HG03103 (cell line): Measurements from ENCODE around the gene CTAG1B.
"Not testable (repeated sequence)": the region's sequence is repeated elsewhere in the genome, so short reads cannot be mapped to it uniquely, and the experiment has no call there.

Experiments used
- ATAC-seq: cut with Tn5 transposase; IDR thresholded peaks from one replicate; pipeline ENCODE4 v1.9.1; 2021; ENCODE audit warnings: low read depth; ENCODE audit not compliant: unreplicated experiment

CTAG1B gene

DNA sequence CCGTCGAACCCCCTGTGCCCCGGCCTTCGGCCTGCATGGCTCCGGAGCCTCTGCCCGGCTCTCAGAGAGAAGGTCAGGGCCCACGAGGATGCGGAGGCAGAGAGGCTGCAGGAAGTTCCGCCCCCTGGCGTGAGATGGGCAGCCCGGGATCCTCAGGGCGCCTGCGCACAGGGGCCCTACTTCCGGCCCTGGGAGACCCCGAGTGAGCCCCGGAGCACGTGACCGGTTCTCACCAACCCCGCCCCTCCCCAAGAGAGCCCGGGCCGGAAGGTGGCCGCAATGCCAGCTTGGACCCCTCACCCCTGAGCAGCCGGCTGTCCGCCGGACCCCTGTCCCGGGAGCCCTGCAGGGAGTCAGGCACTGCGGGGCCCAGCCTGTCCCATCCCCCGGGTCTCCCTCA is at the start of gene CTAG1B:
Gene CTAG1B, minus strand, starts transcription at position 101 of the 400 bp plus-strand sequence. Its CDS starts 64 bp downstream, at position 37.
- ATAC-seq: not testable (repeated sequence)

DNA sequence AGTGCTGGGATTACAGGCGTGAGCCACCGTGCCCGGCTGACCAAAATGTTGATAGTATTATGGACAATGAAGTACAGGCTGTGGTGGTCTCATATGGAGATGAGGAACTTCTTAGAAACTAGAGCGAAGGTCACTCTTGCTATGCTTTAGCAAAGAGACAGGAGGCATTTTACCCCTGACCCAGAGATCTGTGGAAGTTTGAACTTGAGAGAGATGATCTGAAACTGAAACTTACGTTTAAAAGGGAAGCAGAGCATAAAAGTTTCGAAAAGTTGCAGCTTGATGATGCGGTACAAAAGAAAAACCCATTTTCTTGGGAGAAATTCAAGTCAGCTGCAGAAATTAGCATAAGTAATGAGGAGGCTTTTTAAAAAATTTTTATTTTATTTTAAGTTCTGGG is 42.8 kb upstream of the CTAG1B start:
- no peak for ATAC-seq

DNA sequence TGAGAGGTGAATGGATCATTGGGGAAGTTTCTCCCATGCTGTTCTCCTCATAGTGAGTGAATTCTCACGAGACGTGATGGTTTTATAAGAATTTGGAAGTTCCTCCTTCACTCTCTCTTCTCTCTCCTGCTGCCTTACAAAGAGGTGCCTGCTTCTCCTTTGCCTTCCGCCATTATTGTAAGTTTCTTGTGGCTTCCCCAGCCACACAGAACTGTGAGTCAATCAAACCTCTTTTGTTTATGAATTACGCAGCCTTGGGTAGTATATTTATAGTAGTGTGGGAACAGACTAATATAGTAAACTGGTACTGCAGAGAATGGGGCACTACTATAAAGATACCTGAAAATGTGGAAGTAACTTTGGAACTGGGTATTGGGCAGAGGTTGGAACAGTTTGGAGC is 42.1 kb upstream of the CTAG1B start:
- no peak for ATAC-seq

DNA sequence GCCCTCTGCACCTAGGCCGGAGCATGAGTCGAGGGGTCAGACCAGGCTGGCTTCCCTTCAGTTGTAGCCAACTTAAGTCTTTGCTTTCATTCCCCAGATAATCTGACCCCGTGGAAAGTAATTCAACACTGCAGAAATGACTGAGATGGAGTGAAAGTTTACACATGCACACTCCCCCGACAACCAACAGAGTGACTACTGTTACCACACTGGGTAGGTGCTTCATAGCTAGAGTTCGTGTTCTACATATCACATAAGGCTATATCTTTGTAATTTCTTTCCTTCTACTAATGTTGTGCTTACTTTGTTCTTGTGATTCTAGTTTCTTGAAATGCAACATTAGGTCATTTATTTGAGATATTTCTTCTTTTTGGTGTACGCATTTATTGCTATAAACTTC is 41.5 kb upstream of the CTAG1B start:
- ATAC-seq: no peak

DNA sequence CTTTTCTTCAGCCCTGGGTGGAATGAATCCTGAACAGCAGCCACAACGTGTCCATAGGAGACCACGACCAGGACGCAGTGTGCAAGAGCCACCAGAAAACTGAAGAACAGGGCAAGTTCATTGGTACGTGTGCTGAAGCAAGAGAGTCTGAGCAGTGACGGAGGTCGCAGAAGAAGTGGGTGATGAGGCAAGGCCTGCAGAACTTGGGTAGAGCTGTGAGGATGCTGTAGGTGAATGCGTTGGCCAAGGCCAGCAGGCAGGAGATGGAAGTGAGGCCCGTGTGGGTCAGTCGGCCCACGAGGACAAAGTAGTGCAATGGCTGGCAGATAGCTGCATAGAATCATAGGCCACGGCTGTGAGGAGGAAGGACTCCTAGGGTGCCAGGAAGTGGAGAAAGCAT is 39.9 kb upstream of the CTAG1B start:
- ATAC-seq: no peak

DNA sequence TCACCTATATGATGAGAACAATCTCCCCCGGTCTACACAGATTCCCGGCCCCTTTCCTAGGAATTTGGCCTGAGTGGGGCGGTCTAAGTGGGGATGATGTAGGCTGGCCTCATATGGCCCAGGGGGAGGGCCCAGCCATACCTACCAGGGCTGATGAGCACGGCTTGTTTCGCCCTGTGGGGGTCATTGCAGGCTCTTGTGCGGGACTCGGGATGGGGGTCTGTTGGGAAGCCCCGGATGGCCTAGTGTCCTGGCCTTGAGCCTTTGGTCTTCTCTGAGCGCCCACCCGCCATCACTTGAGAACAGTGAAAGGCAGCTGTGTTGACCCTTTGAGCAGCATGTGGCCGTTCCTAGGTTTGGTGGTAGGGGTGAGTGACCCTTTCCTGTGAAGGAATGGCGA is 39.1 kb upstream of the CTAG1B start:
- no peak for ATAC-seq

DNA sequence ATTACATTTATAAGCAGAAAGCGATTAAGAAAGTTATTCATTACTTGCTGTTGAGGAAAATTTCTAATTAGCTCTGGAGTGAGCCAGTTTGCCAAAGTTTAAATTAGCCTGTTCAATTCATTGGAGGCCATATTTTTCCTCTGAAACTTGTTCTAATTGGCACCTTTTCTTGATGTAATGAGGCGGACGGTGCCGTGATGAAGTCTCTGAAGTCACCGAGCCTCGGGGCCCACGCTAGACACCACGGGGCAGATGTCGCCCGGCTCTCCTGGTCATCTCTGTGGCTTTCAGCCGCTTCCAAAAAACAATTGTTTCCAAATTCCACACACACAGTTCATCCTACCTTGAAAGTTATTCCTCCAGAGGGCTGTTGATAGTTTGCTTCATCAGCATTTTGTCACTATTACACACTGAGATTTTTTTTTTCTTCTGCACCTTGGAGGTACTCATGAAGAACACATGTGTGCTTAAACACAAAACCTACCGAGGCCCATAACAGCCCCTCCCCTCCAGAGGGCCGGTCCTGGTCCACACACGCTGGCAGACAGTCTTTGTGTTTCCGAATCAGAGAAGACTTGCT is 38.2 kb upstream of the CTAG1B start:
- ATAC-seq: no peak

DNA sequence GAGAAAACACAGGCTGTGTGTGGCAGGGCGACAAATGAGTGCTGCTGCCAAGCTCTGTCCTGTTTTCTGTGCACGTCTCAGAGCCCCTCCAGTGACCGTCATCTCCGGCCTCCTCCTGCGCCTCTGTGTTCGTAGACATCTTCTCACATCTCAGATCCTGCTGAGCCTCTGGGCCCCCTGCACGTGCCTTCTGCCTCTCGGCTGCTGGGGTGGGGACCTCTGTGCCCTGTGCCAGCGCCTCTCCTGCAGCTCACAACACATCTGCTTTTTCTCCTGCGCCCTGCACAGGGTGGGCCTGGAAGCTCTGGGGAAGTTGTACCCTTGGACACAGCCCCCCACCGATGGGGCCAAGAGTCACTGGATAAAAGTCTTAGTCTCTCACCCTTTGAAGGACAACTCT is 36.7 kb upstream of the CTAG1B start:
- ATAC-seq: no peak

DNA sequence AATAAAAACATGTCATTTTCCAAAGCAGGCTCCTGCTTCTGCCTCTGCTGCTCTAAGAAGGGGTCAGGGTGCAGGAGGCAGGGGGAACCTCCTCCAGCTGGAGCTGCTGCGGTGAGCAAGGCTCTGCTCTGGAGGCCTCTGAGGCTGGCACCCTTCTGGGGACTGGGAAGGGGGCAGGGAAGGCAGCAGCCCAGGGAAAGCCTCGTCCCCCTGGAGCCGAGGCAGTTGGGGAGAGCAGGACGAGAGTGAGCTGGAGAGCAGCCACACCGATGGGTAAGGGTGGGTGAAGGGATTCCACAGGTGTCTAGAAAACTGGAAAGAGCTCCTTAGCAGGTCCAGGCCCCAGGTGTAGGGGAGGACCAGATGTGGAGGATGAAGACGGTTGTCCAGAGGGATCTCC is 36.3 kb upstream of the CTAG1B start:
- ATAC-seq: no peak

DNA sequence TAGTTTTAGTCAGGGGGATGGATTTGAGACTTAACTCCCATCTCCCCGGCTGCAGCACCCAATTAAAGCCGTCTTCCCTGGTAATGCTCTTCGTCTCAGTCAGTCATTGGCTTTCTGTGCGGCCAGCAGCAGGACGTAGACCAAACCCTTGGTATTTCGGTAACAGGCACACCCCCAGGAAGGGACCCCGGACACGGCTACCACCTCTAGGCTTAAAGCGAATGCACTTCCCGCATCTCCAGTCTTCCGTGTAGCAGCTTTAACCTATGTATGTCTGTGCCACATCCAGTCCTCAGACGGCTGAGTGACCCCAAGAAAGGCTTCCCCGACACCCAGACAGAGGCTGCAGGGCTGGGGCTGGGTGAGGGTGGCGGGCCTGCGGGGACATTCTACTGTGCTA is 35.8 kb upstream of the CTAG1B start:
- no peak for ATAC-seq

DNA sequence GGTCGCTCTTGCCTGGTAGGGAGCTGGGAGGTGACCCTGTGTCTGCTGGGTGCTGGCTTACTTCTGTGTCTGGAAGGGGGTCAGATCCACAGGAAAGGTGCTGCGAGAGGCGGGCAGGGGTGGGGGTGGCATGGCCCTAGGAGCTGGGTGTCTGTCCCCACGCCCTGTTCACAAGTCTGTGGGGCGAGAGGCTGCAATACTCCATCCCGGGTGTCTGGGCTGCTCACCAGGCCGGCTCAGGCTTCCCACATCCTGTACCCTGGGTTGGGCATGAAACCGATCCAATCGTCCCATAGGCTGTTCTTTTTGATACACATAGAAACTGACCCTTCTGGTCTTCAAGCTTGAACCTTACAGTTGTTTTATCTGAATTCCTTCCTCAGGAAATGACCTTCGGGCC is 35.3 kb upstream of the CTAG1B start:
- no peak for ATAC-seq

DNA sequence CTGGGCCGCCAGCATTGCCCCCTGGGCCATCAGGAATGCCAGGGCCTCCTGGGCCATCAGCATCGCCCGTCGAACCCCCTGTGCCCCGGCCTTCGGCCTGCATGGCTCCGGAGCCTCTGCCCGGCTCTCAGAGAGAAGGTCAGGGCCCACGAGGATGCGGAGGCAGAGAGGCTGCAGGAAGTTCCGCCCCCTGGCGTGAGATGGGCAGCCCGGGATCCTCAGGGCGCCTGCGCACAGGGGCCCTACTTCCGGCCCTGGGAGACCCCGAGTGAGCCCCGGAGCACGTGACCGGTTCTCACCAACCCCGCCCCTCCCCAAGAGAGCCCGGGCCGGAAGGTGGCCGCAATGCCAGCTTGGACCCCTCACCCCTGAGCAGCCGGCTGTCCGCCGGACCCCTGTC is 34.3 kb upstream of the CTAG1B start, which contains the start of gene CTAG2:
Gene CTAG2, minus strand, starts transcription at position 167 of the 400 bp plus-strand sequence. Its CDS starts 64 bp downstream, at position 103.
- ATAC-seq: not testable (repeated sequence)

DNA sequence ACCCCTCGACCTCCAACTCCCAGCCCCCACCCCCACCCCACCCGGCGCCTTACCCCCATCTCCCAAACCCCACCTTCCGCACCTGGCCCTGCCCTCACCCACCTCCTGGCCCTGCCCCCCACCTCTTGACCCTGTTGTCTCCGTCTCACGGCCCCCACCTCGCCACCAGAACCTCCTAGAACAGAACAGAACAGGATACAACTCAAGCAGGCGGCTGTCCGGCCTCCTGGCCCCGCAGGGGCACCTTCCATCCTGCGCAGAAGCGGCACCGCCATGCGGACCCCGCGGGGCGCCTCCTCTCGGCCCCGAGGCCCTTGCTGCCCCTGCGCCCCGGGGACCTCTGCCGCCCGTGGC is 33.9 kb upstream of the CTAG1B start:
- no peak for ATAC-seq

DNA sequence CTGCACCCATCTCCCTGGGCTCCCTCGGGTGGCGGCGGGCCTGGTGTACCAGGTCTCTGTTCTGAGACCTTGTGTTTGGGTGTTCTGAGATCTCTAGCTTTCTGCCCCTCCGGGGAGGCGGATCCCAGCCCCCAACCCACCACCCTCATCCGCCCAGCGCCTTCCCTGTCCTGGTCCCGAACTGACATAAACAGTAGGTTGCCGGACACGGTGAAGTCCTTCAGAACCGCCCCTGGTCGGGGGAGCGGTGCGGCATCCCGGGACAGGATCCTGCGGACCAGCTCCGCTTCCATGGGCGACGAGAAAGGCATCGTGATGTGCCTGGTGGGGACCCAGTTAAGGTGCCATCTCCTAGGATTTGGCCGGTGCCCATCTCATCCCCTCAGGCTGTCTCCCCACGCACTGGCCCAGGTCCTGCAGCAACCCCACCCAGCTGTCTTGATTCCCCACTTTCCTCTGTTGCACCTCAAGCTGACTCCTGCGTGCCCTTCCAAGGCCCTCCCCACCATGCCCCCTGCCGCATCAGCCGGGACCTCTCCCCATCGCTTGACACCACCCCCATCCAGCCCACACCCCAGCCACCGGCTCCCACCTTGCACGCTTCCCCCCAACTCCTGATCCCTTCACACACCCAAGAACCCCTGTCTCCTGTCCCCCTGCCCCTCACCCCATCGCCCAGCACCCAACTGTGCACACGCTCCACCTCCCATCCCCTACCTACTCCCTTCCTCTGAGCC is 33.4 kb upstream of the CTAG1B start:
- no peak for ATAC-seq

DNA sequence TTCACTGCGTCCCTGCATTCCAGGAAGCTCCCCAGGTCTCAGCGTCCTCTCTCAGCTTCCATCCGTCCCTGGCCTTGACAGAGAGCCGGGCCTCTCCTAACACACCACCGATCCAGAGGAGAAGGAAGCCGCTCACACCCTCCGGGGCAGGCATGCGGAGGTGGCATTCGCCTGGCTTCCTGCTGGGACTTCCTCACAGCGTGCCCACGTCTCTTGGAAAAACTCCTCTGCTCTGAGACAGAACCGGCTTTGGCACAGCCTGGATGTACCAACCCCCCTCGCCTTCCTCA is 31.1 kb upstream of the CTAG1B start:
- ATAC-seq: no peak

DNA sequence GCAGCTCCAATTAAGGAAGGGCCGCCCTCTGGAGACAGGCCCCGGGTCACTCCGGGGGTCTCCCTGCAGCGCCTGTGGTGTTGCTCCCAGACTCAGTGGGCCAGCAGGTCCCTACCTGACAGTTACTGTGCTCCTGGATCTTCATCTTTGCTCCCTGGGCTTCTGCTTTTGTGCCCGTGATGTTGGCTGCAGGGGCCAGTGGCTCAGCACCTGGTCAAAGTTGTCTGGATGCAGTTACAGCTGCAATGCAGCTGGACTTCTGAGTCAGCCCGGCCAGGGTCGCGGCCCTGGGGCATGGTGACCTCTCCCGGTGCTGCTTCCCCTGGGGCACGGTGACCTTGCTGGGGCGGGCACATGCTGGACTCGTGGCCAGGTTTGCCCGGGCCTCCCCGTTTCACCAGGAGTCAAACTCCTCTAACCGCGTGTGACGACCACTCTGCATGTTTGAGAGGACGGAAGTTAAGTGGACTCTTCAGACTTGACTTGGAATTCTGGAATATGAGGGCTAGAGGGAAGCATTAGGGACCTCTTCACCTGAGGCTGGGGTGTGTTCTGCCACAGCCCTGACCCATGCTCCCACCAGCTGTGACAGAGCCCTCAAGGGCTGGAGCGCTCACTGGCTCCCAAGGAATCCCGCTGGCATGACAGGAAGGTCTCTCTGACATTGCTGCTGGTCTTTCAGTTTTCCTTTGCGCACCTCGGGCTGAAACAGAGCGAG is 30.6 kb upstream of the CTAG1B start:
- no peak for ATAC-seq

DNA sequence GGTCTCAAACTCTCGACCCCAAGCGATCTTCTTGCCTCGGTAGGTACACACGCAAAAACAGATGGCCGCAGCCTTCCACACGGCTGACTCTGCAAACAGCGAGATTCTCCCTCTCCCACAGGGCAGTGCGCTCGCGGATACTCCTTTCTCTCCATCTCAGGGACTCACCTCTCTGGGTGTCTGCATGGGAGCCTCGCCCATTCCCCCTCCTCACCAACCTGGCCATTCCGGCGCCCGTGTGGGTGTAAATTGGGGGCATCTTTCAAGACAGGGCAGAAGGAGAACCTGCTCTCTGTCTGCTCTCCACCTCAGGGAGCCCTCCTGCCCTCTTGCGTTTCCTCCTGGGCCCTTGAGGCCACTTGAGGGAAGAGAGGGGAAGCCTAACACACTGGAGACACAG is 29.8 kb upstream of the CTAG1B start:
- no peak for ATAC-seq

DNA sequence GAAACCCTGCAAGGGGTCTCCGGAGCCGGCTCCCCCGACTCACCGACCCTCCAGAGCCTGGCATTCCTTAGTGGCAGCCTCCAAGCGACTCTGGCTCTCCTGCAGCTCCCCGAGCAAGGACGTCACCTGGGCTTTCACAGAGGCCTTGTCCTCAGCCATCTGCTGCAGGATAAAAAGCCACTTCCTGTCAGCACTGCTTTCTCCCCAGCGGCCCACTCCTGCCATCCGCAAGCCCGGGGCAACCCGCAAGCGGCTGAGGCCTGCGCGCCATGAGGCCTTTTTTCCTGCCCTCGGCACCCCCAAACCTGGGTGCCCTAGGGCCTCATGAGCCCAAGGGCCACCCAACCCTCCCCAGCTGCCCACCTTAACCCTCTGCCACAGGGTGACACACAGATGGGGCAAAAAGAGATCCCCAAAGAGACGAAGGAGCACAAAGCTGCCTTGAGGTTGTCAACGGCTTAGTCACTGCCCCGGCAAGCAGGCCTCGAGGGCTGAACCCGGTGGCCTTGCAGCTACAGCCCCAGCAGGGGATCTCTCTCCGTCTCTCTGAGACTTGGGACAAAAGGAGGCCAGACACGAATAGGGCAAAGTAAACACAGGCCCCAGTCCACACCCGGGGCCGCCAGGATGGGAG is 26.8 kb upstream of the CTAG1B start:
- not testable (repeated sequence) for ATAC-seq

DNA sequence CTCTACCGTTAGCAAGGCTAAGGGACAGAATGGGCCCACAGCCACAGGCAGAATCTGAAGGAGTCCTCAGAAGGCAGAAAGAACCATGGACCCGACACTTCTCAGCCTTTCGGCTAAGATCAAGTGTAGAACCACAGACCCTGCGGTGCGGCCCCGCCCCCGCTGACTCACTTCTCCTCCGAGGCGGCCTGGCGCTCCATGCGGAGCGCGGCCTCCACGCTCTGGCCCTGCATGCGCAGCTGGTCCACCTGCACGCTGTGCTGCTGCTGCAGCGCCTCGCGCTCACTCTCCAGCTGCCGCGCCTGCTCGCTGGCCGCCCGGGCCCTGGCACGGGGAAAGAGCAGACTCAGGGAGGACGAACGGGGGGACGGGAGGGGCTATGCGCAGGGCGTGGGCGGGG is 24.6 kb upstream of the CTAG1B start:
- not testable (repeated sequence) for ATAC-seq

DNA sequence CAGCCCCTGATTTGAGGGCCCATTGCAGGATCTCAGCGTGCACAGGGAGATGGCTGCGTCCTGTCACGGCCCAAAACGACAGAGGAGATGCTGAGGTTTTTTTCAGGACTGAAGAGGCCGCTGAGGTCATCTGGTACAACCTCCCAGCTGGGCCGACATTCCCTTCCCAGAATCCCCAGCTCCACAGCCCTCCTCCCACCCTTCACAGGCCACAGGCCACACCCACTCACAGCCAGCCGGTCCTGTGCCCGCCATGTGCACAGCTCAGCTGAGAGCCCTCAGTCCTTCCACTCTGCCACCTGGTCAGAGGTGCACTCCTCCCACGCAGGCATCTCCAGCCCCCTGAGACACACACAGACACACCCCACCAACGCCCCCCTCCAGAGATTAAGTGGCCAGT is 22.7 kb upstream of the CTAG1B start:
- ATAC-seq: not testable (repeated sequence)

DNA sequence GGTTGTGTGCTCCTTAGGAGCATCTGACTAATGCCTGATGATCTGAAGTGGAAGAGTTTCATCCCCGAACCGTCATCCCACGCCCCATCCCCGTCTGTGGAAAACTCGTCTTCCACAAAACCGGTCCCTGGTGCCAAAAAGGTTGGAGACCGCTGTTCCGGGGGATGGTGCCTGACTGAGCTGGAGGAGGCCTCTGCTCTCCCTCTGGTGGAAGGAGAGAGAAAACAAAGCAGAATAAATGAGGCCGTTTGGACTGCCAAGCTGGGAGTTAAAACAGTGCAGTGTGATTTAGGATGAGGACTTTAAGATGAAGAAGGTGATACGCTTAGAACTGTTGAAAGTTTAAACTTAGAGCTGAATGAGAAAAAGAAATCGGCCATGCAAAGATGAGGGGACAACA is 14.6 kb upstream of the CTAG1B start:
- not testable (repeated sequence) for ATAC-seq

DNA sequence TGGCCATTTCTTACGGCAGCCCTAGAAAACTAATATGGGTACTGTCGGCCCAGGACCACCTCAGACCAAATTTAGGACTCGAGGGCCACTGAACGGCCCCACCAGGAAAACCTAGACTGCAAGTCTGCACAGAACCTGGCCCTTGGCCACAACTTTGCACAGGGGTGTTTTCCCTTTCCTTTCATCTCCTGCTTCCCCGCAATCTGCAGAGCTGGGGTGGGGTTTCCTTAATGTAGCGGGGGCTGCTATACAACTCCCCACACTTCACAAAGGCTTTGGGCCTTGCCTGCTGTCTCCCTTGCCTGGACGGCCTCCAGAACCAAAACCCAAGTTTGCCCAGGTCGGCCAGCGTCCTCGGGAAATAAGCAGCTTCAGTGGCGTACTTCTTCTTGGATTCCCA is 11.9 kb upstream of the CTAG1B start:
- not testable (repeated sequence) for ATAC-seq
